ENCODE data around the gene SPEN. TPM values are rescaled to one million over a fixed set of nuclear protein-coding genes. Genes with fewer than 3 reads are reported as not detected.
"Not testable (repeated sequence)": the region's sequence is repeated elsewhere in the genome, so short reads cannot be mapped to it uniquely, and the experiment has no call there.

SPEN gene
- total RNA-seq, 1 donor from 2014 or later, result 123 TPM

GRCh38 chr1:15826810-15827507 lies 20.5 kb upstream of the SPEN start:
- ATAC-seq (ENCODE audit: low read depth) (no peak), DNase-seq (no peak)
- Mint-ChIP-seq H3K9me3 (no peaks in the 10 kb centered on the region), H3K27ac (no peak overlapping the region), H3K27me3 (no peaks in the 10 kb centered on the region), H3K4me1 (peaks cover 50% of the 10 kb centered on the region), H3K4me3 (no peak overlapping the region), H3K36me3 (ENCODE audit: low read depth) (peaks cover 3% of the 10 kb centered on the region)
- ChIA-PET CTCF (no interaction called here), POLR2A (interaction anchor here (0.6 to 1.9 kb wide), 3 partner anchors 21 to 150 kb away, joined by 6 to 12 read pairs (median 7); partner anchors contain the start of gene SPEN)
- TF ChIP-seq CTCF (IDR thresholded peaks at IDR 0.05), result no peak
- intact Hi-C loops (cut with micrococcal nuclease), result no loop called here

- peaks cover 48% of the 10 kb centered on the region for H3K4me1 Mint-ChIP-seq
- intact Hi-C loops (cut with micrococcal nuclease); DNase-seq; CTCF ChIA-PET; H3K36me3 Mint-ChIP-seq (ENCODE audit: low read depth); H3K9me3 Mint-ChIP-seq; H3K4me3 Mint-ChIP-seq; H3K27me3 Mint-ChIP-seq; H3K27ac Mint-ChIP-seq; ATAC-seq (ENCODE audit: low read depth): not testable (repeated sequence)
- POLR2A ChIA-PET, result interaction anchor here (0.6 kb wide), 1 partner anchor 149 kb away, joined by 7 read pairs; no protein-coding TSS in a partner anchor
Observed at GRCh38 chr1:15827567-15827966, 19.9 kb upstream of the SPEN start.

GRCh38 chr1:15828931-15829330 lies 18.6 kb upstream of the SPEN start:
- not testable (repeated sequence) for H3K36me3 Mint-ChIP-seq (ENCODE audit: low read depth); ATAC-seq (ENCODE audit: low read depth); DNase-seq; H3K4me3 Mint-ChIP-seq; H3K9me3 Mint-ChIP-seq; H3K27me3 Mint-ChIP-seq
- ChIA-PET POLR2A (interaction anchor here (0.9 to 6.1 kb wide), 2 partner anchors 18 to 54 kb away, joined by 4 to 195 read pairs; partner anchors contain the start of gene SPEN), CTCF (interaction anchor here (0.9 to 1.4 kb wide), 2 partner anchors 11 to 14 kb away, joined by 3 to 8 read pairs; no protein-coding TSS in a partner anchor)
- H3K4me1 Mint-ChIP-seq, result peaks cover 58% of the 10 kb centered on the region
- intact Hi-C loops (cut with micrococcal nuclease), result loop anchor here (1.0 kb wide), 1 partner anchor 8 kb away; no protein-coding TSS in a partner anchor
- H3K27ac Mint-ChIP-seq, result peak overlapping the region; percentile 85

GRCh38 chr1:15830258-15830657 lies 17.2 kb upstream of the SPEN start:
- Mint-ChIP-seq H3K9me3 (no peaks in the 10 kb centered on the region), H3K36me3 (ENCODE audit: low read depth) (peaks cover 12% of the 10 kb centered on the region), H3K27me3 (no peaks in the 10 kb centered on the region), H3K27ac (peak overlapping the region; percentile 85), H3K4me3 (peak overlapping the region; percentile 79), H3K4me1 (peaks cover 63% of the 10 kb centered on the region)
- POLR2A ChIA-PET, result interaction anchor here (0.5 to 6.1 kb wide), 4 partner anchors 15 to 136 kb away, joined by 3 to 195 read pairs (median 8); partner anchors contain the start of gene SPEN
- no peak for TF ChIP-seq CTCF (IDR thresholded peaks at IDR 0.05)
- DNase-seq (no peak), ATAC-seq (ENCODE audit: low read depth) (no peak)
- CTCF ChIA-PET, result interaction anchor here (1.4 kb wide), 1 partner anchor 15 kb away, joined by 8 read pairs; no protein-coding TSS in a partner anchor
- intact Hi-C loops (cut with micrococcal nuclease), result no loop called here

GRCh38 chr1:15833069-15833679 lies 14.3 kb upstream of the SPEN start:
- Mint-ChIP-seq H3K36me3 (ENCODE audit: low read depth) (peaks cover 17% of the 10 kb centered on the region), H3K9me3 (no peaks in the 10 kb centered on the region), H3K27ac (peak overlapping the region; percentile 98), H3K4me1 (peaks cover 72% of the 10 kb centered on the region), H3K27me3 (no peaks in the 10 kb centered on the region), H3K4me3 (peak overlapping the region; percentile 90)
- intact Hi-C loops (cut with micrococcal nuclease), result no loop called here
- no peak for ATAC-seq (ENCODE audit: low read depth)
- ChIA-PET CTCF (interaction anchor here (1.0 to 1.9 kb wide), 3 partner anchors 10 to 18 kb away, joined by 3 to 5 read pairs (median 3); no protein-coding TSS in a partner anchor), POLR2A (interaction anchor here (0.6 to 6.1 kb wide), 25 partner anchors 9 to 1221 kb away, joined by 3 to 195 read pairs (median 6); partner anchors contain the start of genes NBPF1, SDHB, SPEN and SZRD1)
- TF ChIP-seq CTCF (IDR thresholded peaks at IDR 0.05), result no peak
- DNase-seq, result no peak
